ENCODE data around the gene BMPR1B.

BMPR1B gene

DNA sequence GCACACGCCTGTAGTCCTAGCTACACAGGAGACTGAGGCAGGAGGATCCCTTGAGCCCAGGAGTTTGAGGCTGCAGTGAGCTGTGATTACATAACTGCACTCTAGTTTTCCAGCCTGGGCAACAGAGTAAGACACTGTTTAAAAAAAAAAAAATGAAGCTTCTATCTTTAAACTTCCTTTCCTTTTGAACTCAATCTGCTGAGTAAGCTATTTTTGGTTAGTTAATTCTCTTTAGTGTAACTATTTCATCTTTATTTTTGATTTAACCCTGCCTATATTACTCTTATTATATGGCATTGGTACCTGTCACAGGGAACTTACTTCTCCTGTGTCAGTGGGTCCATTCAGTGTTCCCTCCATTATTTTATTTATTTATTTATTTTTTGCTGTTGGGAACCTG is 160.8 kb downstream of the BMPR1B start:
- no peak for DNase-seq

- no peak for DNase-seq
These were observed 162.6 kb downstream of the BMPR1B start for GRCh38 chr4:94920369-94920768.

- DNase-seq: no peak
These were observed 166.8 kb downstream of the BMPR1B start for GRCh38 chr4:94924566-94924965.

- no peak for DNase-seq
These were observed 168.1 kb downstream of the BMPR1B start for GRCh38 chr4:94925764-94926347.

DNA sequence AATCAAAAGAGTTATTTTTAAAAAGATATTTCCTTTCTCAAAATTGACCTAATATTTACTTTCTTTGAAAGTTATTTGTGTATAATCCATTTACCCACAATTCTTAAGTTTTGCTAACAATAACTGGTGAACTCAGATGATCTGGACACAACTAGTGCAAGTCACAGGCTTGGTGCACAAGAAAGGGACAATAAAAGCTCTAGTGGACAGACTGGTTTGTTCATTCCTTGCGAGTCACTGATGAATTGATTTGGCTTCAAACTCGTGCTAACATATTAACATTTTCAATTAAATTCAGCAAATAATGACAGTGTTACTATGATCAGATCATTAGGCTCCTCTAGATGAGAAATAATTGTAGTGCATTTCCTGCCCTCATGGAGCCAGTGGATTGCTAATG is 169.2 kb downstream of the BMPR1B start:
- no peak for DNase-seq

DNA sequence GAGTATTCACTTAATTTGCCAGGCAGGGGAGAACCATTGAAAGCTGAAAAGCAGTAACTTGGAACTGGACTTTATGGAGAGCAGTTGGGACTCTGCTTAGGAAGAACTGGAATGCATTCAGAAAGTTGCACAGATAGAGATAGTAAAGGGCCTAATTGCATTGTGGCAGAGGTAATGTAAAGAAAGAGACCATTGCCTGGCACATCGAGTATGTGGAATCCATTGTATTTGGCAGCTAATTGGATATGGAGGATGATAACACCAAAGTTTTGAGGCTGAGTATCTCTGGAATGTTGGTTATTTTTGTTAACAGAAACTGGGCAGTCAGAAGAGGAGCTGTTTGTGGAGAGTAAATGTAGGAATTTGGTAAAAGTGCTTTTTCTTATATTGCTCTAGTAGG is 169.9 kb downstream of the BMPR1B start:
- DNase-seq: no peak

DNA sequence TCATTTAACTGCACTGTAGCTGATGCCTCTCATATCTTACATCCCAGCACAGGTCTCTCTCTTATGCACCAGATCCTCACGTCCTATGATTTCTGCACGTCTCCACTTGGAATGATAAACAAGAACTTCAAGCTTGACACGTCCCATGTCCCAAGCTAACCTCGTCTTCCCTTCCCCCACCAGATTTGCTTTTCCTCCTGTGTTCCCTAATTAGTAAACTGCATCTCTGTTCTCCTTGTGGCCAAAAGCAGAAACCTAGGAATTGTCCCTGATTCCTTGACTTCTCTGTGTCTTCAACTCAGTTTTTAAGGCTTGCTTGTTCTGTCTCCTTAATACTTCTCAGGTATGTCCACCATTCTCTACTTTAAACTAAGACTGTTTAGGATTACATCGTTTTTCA is 171.9 kb downstream of the BMPR1B start:
- no peak for DNase-seq

- no peak for DNase-seq
These were observed 173.9 kb downstream of the BMPR1B start for GRCh38 chr4:94931626-94932025.

DNA sequence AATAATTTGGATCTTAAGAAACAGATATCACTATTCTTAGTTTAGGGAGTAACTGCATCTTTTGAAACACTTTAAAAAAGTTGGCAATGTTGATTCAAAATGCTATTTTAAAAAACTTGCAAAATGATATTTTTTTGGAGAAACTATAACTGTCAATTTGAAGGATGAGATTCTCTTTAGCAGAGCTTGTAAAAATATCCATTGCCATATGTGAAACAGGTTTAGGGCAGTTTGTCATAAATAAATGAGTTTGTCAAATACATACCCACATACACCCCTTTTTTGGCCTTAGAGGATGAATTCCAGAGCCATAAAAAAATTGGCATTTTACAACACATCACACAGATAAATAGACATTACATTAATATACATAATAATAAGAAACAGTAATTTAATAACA is 174.6 kb downstream of the BMPR1B start:
- no peak for DNase-seq

DNA sequence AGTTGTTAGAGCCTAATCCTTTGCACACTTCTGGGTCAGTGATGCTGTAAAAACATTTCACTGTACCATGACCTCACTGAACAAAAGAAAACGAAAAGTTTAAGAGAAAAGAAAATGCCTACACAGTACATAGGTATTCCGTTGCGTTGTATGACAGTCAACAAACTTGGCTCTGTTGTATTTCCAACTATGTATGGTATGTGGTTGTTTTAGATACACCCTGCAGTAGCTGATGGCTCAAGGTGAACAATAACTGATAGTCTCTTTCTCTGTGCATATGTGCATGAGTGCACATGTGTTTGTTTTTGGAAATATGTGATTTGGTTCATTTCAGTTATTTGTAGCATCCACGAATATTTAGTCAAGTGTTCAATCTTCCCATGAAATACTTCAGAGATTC is 176.0 kb downstream of the BMPR1B start:
- no peak for DNase-seq

DNA sequence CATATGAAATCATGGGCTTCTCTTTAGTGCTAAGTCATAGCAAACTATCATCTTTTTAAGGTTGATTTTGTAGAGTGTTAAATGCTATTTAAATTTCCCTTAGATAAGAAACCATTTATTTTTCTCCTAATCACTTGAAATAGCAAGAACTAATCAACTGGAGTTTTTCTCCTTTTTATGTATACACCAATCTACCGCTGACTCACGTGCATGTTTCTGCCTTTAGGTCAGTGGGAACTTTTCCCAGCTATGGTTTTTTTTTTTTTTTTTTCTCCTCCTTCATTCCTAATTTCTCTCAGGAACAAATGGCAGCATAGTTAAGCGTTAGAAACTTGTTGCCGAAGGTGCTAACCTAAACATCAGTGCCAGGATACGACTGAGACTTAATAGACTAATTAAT is 176.4 kb downstream of the BMPR1B start:
- no peak for DNase-seq

DNA sequence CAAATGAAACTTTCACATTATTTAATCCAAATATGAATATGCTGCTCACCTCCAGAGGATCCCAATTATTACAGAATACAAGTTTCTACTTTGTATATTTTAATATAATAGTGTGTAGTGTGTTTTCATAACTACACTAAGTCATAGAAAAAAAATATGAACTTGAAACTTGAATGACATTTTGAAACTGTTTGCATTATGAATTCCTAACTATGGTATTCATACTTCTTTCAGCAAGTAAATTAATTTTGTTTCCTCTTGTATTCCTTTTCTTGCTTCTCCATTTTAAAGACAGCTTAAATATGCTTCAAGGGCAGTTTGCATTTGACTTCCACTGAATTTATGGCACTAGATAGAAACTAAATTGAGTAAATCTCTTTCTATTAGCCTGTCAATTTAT is 177.1 kb downstream of the BMPR1B start:
- no peak for DNase-seq

DNA sequence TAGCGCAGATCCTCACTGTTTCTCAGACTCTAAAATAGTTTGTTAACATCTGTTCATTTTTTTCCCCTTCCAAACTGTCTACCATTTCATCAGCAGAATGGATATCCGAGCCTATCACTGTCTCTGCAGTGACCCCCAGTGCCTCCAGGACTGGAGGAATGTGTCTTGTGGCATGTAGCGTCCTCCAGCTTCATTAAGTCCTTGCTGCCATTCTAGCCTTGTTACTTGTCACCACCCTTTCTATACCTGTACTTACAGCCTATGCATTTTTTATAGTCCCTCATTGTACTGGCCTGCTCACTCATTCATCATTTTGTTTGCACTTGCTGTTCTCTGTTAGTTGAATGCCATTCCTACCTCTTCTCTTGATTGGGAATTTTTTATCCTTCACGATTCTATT is 179.1 kb downstream of the BMPR1B start:
- DNase-seq: no peak

- no peak for DNase-seq
These were observed 182.2 kb downstream of the BMPR1B start for GRCh38 chr4:94939791-94940519.

DNA sequence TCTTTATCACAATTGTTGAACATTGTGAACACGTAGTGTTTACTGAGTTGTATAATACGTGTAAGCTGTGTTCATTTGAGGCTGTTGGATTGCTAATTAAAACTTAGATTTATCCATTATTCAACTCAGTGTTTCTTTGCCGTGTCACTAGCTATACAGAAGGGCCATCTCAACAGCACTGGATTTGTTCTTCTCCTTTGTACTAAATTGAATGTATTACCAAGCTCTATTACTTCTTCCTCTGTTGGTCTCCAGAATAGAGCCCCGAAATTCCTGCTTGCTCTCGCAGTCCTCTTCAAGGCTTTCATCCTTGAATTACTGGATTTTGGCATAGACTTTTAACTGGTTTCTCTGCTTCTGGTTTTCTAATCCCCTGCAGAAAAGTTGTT is 182.8 kb downstream of the BMPR1B start:
- DNase-seq: no peak

GRCh38 chr4:94941706-94942105 is 184.0 kb downstream of the BMPR1B start:
- DNase-seq: no peak

DNA sequence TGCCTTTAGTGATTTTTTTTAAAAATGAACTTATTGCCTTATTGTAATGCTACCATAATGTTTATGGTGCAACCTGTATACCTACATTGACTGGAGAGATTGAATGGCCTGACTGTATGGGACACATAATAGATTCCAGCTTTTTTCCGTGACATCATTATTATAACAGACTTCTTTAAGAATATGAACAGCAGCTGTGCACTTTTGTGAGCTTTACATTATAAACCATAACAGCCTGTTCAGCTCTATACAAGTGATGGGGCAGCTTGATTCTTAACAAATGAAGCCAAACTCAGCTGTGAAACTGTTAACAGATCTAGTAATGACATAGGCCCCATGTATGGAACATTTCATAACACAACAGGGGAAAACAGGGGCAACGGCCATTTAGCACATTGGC is 187.0 kb downstream of the BMPR1B start:
- no peak for DNase-seq

GRCh38 chr4:94947681-94948108 is 189.9 kb downstream of the BMPR1B start:
- DNase-seq: no peak

DNA sequence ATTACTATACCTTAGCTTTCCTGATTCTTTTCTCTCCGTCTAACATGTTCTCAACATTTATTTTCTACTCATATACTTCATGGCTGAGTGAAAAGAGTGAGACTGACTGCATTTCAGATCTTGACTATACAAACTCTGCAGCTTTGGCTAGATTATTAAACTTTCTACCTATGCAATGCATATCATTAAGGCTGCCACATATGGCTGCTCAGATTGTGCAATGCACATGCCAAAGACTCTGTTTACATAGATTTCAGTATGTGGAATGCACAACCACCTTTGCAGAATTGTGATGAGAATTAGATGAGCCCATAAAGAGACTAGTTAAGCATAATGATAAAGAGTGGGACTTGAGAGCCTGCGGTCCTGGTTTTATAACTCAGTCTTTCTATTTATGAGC is 196.5 kb downstream of the BMPR1B start:
- no peak for DNase-seq

DNA sequence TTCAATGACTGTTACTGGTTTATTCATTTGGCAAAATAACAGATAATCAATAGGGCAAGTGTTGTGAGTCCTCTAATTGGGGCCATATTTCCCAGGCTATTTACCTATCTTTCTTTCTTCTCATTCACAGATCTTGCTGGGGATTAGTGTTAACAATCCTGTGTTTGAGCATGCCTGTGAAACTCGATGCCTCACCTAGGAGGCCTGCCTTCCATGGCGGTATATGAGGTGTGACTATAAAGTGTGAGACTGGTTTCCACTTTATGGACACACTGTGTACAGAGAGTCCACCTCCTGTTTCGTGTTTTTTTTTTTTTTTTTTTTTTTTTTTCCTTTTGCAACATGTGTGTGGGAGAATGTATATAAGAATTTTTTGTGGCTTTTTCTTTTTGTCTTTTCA is 199.3 kb downstream of the BMPR1B start:
- no peak for DNase-seq

DNA sequence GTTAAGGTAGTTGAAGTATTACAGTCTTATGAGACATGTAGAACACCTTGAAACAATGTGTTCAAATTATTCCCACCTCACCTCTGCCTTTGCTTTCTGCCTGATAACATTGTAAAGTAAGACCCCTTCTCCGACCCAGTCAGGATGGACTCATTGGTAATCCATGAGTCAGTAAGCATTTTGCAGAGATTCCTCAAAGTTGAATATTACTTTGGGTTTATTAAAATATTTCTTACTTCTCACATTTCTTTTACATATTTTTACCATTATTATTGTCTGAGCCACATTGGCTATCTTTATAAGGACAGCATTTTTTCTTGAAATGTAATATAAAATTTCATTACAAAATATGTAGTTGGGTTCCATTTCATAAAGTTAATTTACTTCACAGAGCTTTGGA is 201.6 kb downstream of the BMPR1B start:
- DNase-seq: no peak

GRCh38 chr4:94960708-94961107 is 203.0 kb downstream of the BMPR1B start:
- no peak for DNase-seq

DNA sequence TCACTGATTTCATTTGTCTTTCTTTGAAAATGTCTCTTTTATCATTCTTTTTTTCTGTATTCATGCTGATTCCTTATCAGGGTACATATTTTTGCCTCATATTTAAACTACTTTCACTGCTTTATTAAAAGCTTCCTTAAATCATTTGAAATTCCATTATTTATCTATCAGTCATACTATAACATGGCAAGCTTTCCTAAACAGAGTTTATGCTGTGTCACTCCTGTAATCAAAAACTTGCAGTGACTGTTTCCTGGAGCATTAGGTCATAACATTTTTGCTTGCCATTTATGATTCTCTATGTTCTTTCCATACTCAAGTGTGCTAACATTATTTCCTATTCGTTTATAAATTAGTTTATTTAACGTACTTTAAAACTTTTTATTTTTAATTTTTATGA is 203.7 kb downstream of the BMPR1B start:
- no peak for DNase-seq

DNA sequence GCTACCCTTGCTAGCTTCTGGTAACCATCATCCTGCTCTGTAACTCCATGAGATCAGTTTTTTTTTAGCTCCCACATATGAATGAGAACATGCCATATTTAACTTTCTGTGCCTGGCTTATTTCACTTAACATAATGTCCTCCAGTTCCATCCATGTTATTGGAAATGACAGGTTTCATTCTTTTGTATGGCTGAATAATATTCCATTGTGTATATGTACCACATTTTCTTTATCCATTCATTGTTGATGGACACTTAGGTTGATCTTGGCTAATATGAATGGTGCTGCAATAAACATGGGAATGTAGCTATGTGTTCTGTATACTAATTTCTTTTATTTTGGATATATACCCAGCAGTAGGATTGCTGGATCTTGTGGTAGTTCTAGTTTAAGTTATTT is 204.7 kb downstream of the BMPR1B start:
- no peak for DNase-seq

- no peak for DNase-seq
These were observed 208.1 kb downstream of the BMPR1B start for GRCh38 chr4:94965852-94966251.

All from CD4-positive, alpha-beta T cell treated with Interferon alpha-2 for 1 hour (primary cell).